NT2/D1 (cell line): ENCODE measurements around the gene SST.

Experiments used
- SUZ12 ChIP-seq: IDR thresholded peaks from 2 replicates; pipeline ENCODE4 v1.6.1; 2011; ENCODE audit not compliant: insufficient read length, insufficient read depth; ENCODE audit errors: extremely low read depth
- YY1 ChIP-seq: IDR thresholded peaks from 2 replicates; pipeline ENCODE4 v1.6.1; 2011; ENCODE audit not compliant: insufficient read length, insufficient read depth
- ZNF274 ChIP-seq: IDR thresholded peaks from 2 replicates; pipeline ENCODE4 v1.6.1; 2011; ENCODE audit warnings: mild to moderate bottlenecking, low read depth, low read length

GRCh38 chr3:187669675-187670504 is at the start of gene SST:
- TF ChIP-seq ZNF274 (no peak), YY1 (no peak), SUZ12 (no peak)
